ENCODE measurements around the gene LPO. TPM values are rescaled to one million over a fixed set of nuclear protein-coding genes. Genes with fewer than 3 reads are reported as not detected.

The LPO gene
- polyA plus RNA-seq, 1 donor from 2014 or later = not detected

DNA sequence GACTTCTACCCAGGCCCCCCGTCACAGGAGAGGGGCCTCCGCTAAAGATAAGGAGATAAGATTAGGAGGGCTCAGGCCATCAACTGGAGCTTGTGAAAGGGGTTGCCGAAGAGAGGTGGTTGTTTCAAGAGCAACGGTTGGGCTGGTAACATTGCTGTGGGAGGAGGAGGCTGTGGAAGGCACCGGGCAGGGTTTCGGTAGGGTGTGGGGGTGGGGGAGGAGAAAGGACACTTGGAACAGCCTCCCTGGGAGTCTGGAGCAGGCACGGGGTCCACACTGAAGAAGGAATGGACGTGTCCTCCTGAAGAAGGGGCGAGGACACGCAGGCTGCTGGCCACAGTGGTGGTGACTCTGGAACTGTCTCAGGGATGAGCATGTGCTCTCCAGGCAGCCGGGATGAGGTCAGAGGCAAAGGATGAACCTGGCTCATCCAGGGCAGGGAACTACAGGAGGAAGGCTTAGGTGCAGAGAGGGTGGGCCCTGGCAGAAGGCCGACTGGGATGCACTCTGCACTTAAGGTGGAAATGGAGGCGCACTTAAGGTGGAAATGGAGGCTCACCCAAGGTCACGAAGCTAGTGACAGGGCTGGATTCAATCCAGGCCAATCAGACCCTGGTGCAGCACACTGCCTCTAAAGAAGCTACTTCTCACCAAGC is 47.0 kb upstream of the LPO start:
- Histone ChIP-seq H3K4me3 (ENCODE audit: low read length) (no peak overlapping the region), H3K9me2 (ENCODE audit: insufficient read depth, low read length) (no peaks in the 10 kb centered on the region), H2AFZ (ENCODE audit: low read depth, low read length) (no peak overlapping the region), H3K9me3 (ENCODE audit: low read length) (no peaks in the 10 kb centered on the region), H3K27me3 (ENCODE audit: insufficient read depth, low read depth, low read length) (no peaks in the 10 kb centered on the region), H3K36me3 (ENCODE audit: insufficient read depth, low read length) (no peaks in the 10 kb centered on the region), H3K4me2 (ENCODE audit: low read length) (no peak overlapping the region), H4K20me1 (ENCODE audit: insufficient read depth) (no peaks in the 10 kb centered on the region), H3K79me2 (replicated peaks; ENCODE audit: insufficient read depth, low read length) (no peaks in the 10 kb centered on the region), H3K27ac (ENCODE audit: low read length) (no peak overlapping the region), H3F3A (ENCODE audit: insufficient read depth, low read length, poor library complexity, severe bottlenecking) (no peaks in the 10 kb centered on the region), H3K9ac (ENCODE audit: low read length) (no peak overlapping the region)
- TF ChIP-seq MXI1 (conservative IDR thresholded peaks at IDR 0.05; ENCODE audit: poor library complexity, severe bottlenecking) (no peak), EP300 (conservative IDR thresholded peaks at IDR 0.05; ENCODE audit: poor library complexity, severe bottlenecking) (no peak), SMC3 (conservative IDR thresholded peaks at IDR 0.05; ENCODE audit: poor library complexity) (no peak), POLR2AphosphoS5 (IDR thresholded peaks at IDR 0.05) (no peak)
- TF ChIP-seq, protein P1, sequence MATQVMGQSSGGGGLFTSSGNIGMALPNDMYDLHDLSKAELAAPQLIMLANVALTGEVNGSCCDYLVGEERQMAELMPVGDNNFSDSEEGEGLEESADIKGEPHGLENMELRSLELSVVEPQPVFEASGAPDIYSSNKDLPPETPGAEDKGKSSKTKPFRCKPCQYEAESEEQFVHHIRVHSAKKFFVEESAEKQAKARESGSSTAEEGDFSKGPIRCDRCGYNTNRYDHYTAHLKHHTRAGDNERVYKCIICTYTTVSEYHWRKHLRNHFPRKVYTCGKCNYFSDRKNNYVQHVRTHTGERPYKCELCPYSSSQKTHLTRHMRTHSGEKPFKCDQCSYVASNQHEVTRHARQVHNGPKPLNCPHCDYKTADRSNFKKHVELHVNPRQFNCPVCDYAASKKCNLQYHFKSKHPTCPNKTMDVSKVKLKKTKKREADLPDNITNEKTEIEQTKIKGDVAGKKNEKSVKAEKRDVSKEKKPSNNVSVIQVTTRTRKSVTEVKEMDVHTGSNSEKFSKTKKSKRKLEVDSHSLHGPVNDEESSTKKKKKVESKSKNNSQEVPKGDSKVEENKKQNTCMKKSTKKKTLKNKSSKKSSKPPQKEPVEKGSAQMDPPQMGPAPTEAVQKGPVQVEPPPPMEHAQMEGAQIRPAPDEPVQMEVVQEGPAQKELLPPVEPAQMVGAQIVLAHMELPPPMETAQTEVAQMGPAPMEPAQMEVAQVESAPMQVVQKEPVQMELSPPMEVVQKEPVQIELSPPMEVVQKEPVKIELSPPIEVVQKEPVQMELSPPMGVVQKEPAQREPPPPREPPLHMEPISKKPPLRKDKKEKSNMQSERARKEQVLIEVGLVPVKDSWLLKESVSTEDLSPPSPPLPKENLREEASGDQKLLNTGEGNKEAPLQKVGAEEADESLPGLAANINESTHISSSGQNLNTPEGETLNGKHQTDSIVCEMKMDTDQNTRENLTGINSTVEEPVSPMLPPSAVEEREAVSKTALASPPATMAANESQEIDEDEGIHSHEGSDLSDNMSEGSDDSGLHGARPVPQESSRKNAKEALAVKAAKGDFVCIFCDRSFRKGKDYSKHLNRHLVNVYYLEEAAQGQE (IDR thresholded peaks at IDR 0.05; ENCODE audit: borderline replicate concordance) = no peak
- TF ChIP-seq, protein P2, sequence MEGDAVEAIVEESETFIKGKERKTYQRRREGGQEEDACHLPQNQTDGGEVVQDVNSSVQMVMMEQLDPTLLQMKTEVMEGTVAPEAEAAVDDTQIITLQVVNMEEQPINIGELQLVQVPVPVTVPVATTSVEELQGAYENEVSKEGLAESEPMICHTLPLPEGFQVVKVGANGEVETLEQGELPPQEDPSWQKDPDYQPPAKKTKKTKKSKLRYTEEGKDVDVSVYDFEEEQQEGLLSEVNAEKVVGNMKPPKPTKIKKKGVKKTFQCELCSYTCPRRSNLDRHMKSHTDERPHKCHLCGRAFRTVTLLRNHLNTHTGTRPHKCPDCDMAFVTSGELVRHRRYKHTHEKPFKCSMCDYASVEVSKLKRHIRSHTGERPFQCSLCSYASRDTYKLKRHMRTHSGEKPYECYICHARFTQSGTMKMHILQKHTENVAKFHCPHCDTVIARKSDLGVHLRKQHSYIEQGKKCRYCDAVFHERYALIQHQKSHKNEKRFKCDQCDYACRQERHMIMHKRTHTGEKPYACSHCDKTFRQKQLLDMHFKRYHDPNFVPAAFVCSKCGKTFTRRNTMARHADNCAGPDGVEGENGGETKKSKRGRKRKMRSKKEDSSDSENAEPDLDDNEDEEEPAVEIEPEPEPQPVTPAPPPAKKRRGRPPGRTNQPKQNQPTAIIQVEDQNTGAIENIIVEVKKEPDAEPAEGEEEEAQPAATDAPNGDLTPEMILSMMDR (IDR thresholded peaks at IDR 0.05; ENCODE audit: poor library complexity, severe bottlenecking) = no peak

DNA sequence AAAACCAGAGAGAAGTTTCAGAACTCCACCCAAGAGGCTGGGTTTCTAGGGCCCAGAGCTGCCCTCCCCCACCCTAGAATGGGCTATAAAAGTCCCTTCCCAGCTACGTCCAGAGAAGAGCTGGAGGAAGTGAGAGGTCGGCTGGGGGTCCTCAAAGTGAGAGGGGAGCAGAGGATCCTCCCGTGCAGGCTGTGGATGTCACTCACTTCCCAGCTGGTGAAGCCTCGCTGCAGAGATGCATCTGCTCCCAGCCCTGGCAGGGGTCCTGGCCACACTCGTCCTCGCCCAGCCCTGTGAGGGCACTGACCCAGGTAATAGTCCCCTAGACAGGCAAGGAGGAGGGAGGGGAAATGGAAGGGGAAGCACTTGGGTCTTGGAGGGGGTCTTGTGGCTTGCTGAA is 45.8 kb upstream of the LPO start, which contains the start of gene EPX:
Gene EPX (plus strand): TSS at position 115 of the 400 bp plus-strand sequence. CDS start 121 bp downstream, at position 236.
- no peaks in the 10 kb centered on the region for H4K20me1 ChIP-seq (ENCODE audit: insufficient read depth)
- H2AFZ ChIP-seq (ENCODE audit: low read depth, low read length) = no peak within 1 kb of the TSS
- no peaks in the 10 kb centered on the region for H3K27me3 ChIP-seq (ENCODE audit: insufficient read depth, low read depth, low read length)
- no peaks in the 10 kb centered on the region for H3K36me3 ChIP-seq (ENCODE audit: insufficient read depth, low read length)
- TF ChIP-seq, protein P2 (IDR thresholded peaks at IDR 0.05; ENCODE audit: poor library complexity, severe bottlenecking) = no peak
- TF ChIP-seq MXI1 (conservative IDR thresholded peaks at IDR 0.05; ENCODE audit: poor library complexity, severe bottlenecking) (no peak), POLR2AphosphoS5 (IDR thresholded peaks at IDR 0.05) (no peak), EP300 (conservative IDR thresholded peaks at IDR 0.05; ENCODE audit: poor library complexity, severe bottlenecking) (no peak), SMC3 (conservative IDR thresholded peaks at IDR 0.05; ENCODE audit: poor library complexity) (no peak), TAF1 (IDR thresholded peaks at IDR 0.05; ENCODE audit: low read depth) (no peak)
- TF ChIP-seq, protein P1 (IDR thresholded peaks at IDR 0.05; ENCODE audit: borderline replicate concordance) = no peak
- H3K27ac ChIP-seq (ENCODE audit: low read length) = no peak within 1 kb of the TSS
- H3K9ac ChIP-seq (ENCODE audit: low read length) = no peak within 1 kb of the TSS
- no peaks in the 10 kb centered on the region for H3F3A ChIP-seq (ENCODE audit: insufficient read depth, low read length, poor library complexity, severe bottlenecking)
- no peak within 1 kb of the TSS for H3K4me2 ChIP-seq (ENCODE audit: low read length)
- no peaks in the 10 kb centered on the region for H3K9me2 ChIP-seq (ENCODE audit: insufficient read depth, low read length)
- H3K4me3 ChIP-seq (ENCODE audit: low read length) = no peak within 1 kb of the TSS
- H3K79me2 ChIP-seq (replicated peaks; ENCODE audit: insufficient read depth, low read length) = no peaks in the 10 kb centered on the region
- no peaks in the 10 kb centered on the region for H3K9me3 ChIP-seq (ENCODE audit: low read length)
